ENCODE results near the gene POGLUT2. TPM values are rescaled to one million over a fixed set of nuclear protein-coding genes. Genes with fewer than 3 reads are reported as not detected.
A peak's percentile ranks its signal among the peaks of the same experiment; 100 is the strongest.
"Not testable (repeated sequence)": the region's sequence is repeated elsewhere in the genome, so short reads cannot be mapped to it uniquely, and the experiment has no call there.

The POGLUT2 gene
- polyA plus RNA-seq, 4 donors, result 46.7 to 70.0 (median 57.1) TPM

GRCh38 chr13:102812611-102813287 lies 14.0 kb upstream of the POGLUT2 start:
- no peak for DNase-seq (ENCODE audit: low read depth in 4 of 4, low spot score in 3 of 4)

- no peak for DNase-seq (ENCODE audit: low read depth in 4 of 4, low spot score in 3 of 4)
Observed at GRCh38 chr13:102807699-102808098, 8.9 kb upstream of the POGLUT2 start.

- DNase-seq (ENCODE audit: low read depth in 4 of 4, low spot score in 3 of 4), result no peak
Observed at GRCh38 chr13:102805680-102806079, 6.9 kb upstream of the POGLUT2 start.

GRCh38 chr13:102800145-102801041 lies 1.6 kb upstream of the POGLUT2 start:
- peak; percentile 53 to 68 (median 66) for DNase-seq (ENCODE audit: low read depth in 4 of 4, low spot score in 3 of 4)

- DNase-seq (ENCODE audit: low read depth in 4 of 4, low spot score in 3 of 4), result no peak
Observed at GRCh38 chr13:102799426-102800144, 809 bp upstream of the POGLUT2 start.

- no peak for DNase-seq (ENCODE audit: low read depth in 4 of 4, low spot score in 3 of 4)
Observed at GRCh38 chr13:102793611-102794355, 5.0 kb downstream of the POGLUT2 start.

- DNase-seq (ENCODE audit: low read depth in 4 of 4, low spot score in 3 of 4), result no peak
Observed at GRCh38 chr13:102792396-102792795, 6.4 kb downstream of the POGLUT2 start.

GRCh38 chr13:102788683-102789082 lies 10.1 kb downstream of the POGLUT2 start:
- no peak for DNase-seq (ENCODE audit: low read depth in 4 of 4, low spot score in 3 of 4)

GRCh38 chr13:102784483-102784882 lies 14.3 kb downstream of the POGLUT2 start:
- DNase-seq (ENCODE audit: low read depth in 4 of 4, low spot score in 3 of 4), result no peak

GRCh38 chr13:102781591-102781990 lies 17.2 kb downstream of the POGLUT2 start:
- no peak for DNase-seq (ENCODE audit: low read depth in 4 of 4, low spot score in 3 of 4)

GRCh38 chr13:102780656-102781055 lies 18.1 kb downstream of the POGLUT2 start:
- DNase-seq (ENCODE audit: low read depth in 4 of 4, low spot score in 3 of 4), result not testable (repeated sequence)

- DNase-seq (ENCODE audit: low read depth in 4 of 4, low spot score in 3 of 4), result no peak
Observed at GRCh38 chr13:102779436-102780159, 19.2 kb downstream of the POGLUT2 start.

GRCh38 chr13:102777736-102778135 lies 21.0 kb downstream of the POGLUT2 start:
- no peak for DNase-seq (ENCODE audit: low read depth in 4 of 4, low spot score in 3 of 4)

GRCh38 chr13:102776271-102776670 lies 22.5 kb downstream of the POGLUT2 start:
- DNase-seq (ENCODE audit: low read depth in 4 of 4, low spot score in 3 of 4), result no peak

- no peak for DNase-seq (ENCODE audit: low read depth in 4 of 4, low spot score in 3 of 4)
Observed at GRCh38 chr13:102774591-102775520, 23.9 kb downstream of the POGLUT2 start.

GRCh38 chr13:102774214-102774568 lies 24.6 kb downstream of the POGLUT2 start:
- DNase-seq (ENCODE audit: low read depth in 4 of 4, low spot score in 3 of 4), result no peak

- peak; percentile 60 to 76 (median 67) for DNase-seq (ENCODE audit: low read depth in 4 of 4, low spot score in 3 of 4)
Observed at GRCh38 chr13:102773441-102774213, 25.1 kb downstream of the POGLUT2 start, which contains the start of gene TEX30. Gene TEX30 (minus strand): TSS chr13:102773786. CDS start chr13:102770026, 3,760 bp downstream.

- DNase-seq (ENCODE audit: low read depth in 4 of 4, low spot score in 3 of 4), result no peak
Observed at GRCh38 chr13:102772042-102772425, 26.7 kb downstream of the POGLUT2 start.
